ENCODE results near the gene FAM174C. TPM values are rescaled to one million over a fixed set of nuclear protein-coding genes. Genes with fewer than 3 reads are reported as not detected.
A peak's percentile ranks its signal among the peaks of the same experiment; 100 is the strongest.

Gene FAM174C
- total and polyA plus RNA-seq, 4 donors, result 21.9 to 68.8 (median 33.5) TPM

GRCh38 chr19:1263188-1263587, 12.1 kb upstream of the FAM174C start:
- H3K4me3 ChIP-seq (ENCODE audit: low read length in 2 of 2), result no peak overlapping the region
- DNase-seq (peak in 1 of 2 donors; percentile 56), ATAC-seq (ENCODE audit: low FRiP score) (no peak)
- H3K36me3 ChIP-seq (ENCODE audit: control insufficient read depth in 1 of 2, insufficient read depth in 2 of 2, low read length in 1 of 2), result no peaks in the 10 kb centered on the region
- H3K4me1 ChIP-seq (ENCODE audit: control insufficient read depth in 1 of 2, insufficient read depth in 2 of 2, low read length in 2 of 2), result peaks cover 0 to 2% of the 10 kb centered on the region in 2 donors
- peak overlapping the region in 1 of 2 donors; percentile 11 for H3K27ac ChIP-seq (ENCODE audit: low read depth in 1 of 2, low read length in 2 of 2)
- no peaks in the 10 kb centered on the region for H3K9me3 ChIP-seq (ENCODE audit: control insufficient read depth, low read length)
- 87 to 91% methylated on average over 5 of the region's 5 CpGs for WGBS, 2 donors
- no peaks in the 10 kb centered on the region for H3K27me3 ChIP-seq (ENCODE audit: control insufficient read depth in 1 of 2, insufficient read depth in 2 of 2, low read length in 1 of 2)
- intact Hi-C loops (cut with DNase I), result no loop called here

- Histone ChIP-seq H3K36me3 (ENCODE audit: control insufficient read depth in 1 of 2, insufficient read depth in 2 of 2, low read length in 1 of 2) (no peaks in the 10 kb centered on the region), H3K9me3 (ENCODE audit: control insufficient read depth, low read length) (no peaks in the 10 kb centered on the region), H3K27me3 (ENCODE audit: control insufficient read depth in 1 of 2, insufficient read depth in 2 of 2, low read length in 1 of 2) (no peaks in the 10 kb centered on the region), H3K27ac (ENCODE audit: low read depth in 1 of 2, low read length in 2 of 2) (peak overlapping the region in 1 of 2 donors; percentile 78), H3K4me3 (ENCODE audit: low read length in 2 of 2) (no peak overlapping the region), H3K4me1 (ENCODE audit: control insufficient read depth in 1 of 2, insufficient read depth in 2 of 2, low read length in 2 of 2) (peaks cover 0 to 2% of the 10 kb centered on the region in 2 donors)
- ATAC-seq (ENCODE audit: low FRiP score) (no peak), DNase-seq (peak; percentile 87 to 93)
- 63% methylated on average over 26 of the region's 26 CpGs for WGBS, 2 donors
- intact Hi-C loops (cut with DNase I), result no loop called here
These were observed 10.3 kb upstream of the FAM174C start for GRCh38 chr19:1264801-1265614.

- 1 to 3% methylated on average over 27 to 28 of the region's 28 CpGs for WGBS, 2 donors
- ATAC-seq (ENCODE audit: low FRiP score), result peak; percentile 11
- no peak overlapping the region for H3K4me3 ChIP-seq (ENCODE audit: low read length in 2 of 2)
These were observed 9.7 kb upstream of the FAM174C start for GRCh38 chr19:1265615-1266128.

GRCh38 chr19:1266129-1266915, 9.0 kb upstream of the FAM174C start:
- DNase-seq, result peak; percentile 92 to 96

More at GRCh38 chr19:1265615-1266128, 9.7 kb upstream of the FAM174C start:
- peak overlapping the region in 1 of 2 donors; percentile 78 for H3K27ac ChIP-seq (ENCODE audit: low read depth in 1 of 2, low read length in 2 of 2)
- peak; percentile 91 to 94 for DNase-seq
- intact Hi-C loops (cut with DNase I), result loop anchor here in 1 of 2 donors (1.0 to 2.0 kb wide), 2 partner anchors 17 to 51 kb away; partner anchors contain the start of gene MIDN
- H3K9me3 ChIP-seq (ENCODE audit: control insufficient read depth, low read length), result no peaks in the 10 kb centered on the region
- no peaks in the 10 kb centered on the region for H3K36me3 ChIP-seq (ENCODE audit: control insufficient read depth in 1 of 2, insufficient read depth in 2 of 2, low read length in 1 of 2)
- no peaks in the 10 kb centered on the region for H3K4me1 ChIP-seq (ENCODE audit: control insufficient read depth in 1 of 2, insufficient read depth in 2 of 2, low read length in 2 of 2)
- no peaks in the 10 kb centered on the region for H3K27me3 ChIP-seq (ENCODE audit: control insufficient read depth in 1 of 2, insufficient read depth in 2 of 2, low read length in 1 of 2)

GRCh38 chr19:1266916-1267476, 8.3 kb upstream of the FAM174C start:
- peak; percentile 82 to 95 for DNase-seq
- ATAC-seq (ENCODE audit: low FRiP score), result peak; percentile 47
- Histone ChIP-seq H3K36me3 (ENCODE audit: control insufficient read depth in 1 of 2, insufficient read depth in 2 of 2, low read length in 1 of 2) (no peaks in the 10 kb centered on the region), H3K4me3 (ENCODE audit: low read length in 2 of 2) (peak overlapping the region in 1 of 2 donors; percentile 7), H3K9me3 (ENCODE audit: control insufficient read depth, low read length) (no peaks in the 10 kb centered on the region), H3K4me1 (ENCODE audit: control insufficient read depth in 1 of 2, insufficient read depth in 2 of 2, low read length in 2 of 2) (no peaks in the 10 kb centered on the region), H3K27ac (ENCODE audit: low read depth in 1 of 2, low read length in 2 of 2) (peak overlapping the region in 1 of 2 donors; percentile 55), H3K27me3 (ENCODE audit: control insufficient read depth in 1 of 2, insufficient read depth in 2 of 2, low read length in 1 of 2) (no peaks in the 10 kb centered on the region)
- 1% methylated on average over 50 to 59 of the region's 59 CpGs for WGBS, 2 donors
- intact Hi-C loops (cut with DNase I), result loop anchor here (1.0 to 2.0 kb wide), 3 partner anchors 19 to 52 kb away; partner anchors contain the start of gene MIDN (in 1 of the 2)

More at GRCh38 chr19:1266129-1266915, 9.0 kb upstream of the FAM174C start:
- H3K4me3 ChIP-seq (ENCODE audit: low read length in 2 of 2), result peak overlapping the region in 1 of 2 donors; percentile 7
- intact Hi-C loops (cut with DNase I), result loop anchor here in 1 of 2 donors (1.0 to 2.0 kb wide), 2 partner anchors 18 to 52 kb away; partner anchors contain the start of gene MIDN
- ATAC-seq (ENCODE audit: low FRiP score), result peak; percentile 72
- 1% methylated on average over 67 to 84 of the region's 84 CpGs for WGBS, 2 donors
- peak overlapping the region in 1 of 2 donors; percentile 72 for H3K27ac ChIP-seq (ENCODE audit: low read depth in 1 of 2, low read length in 2 of 2)
- H3K9me3 ChIP-seq (ENCODE audit: control insufficient read depth, low read length), result no peaks in the 10 kb centered on the region
- H3K27me3 ChIP-seq (ENCODE audit: control insufficient read depth in 1 of 2, insufficient read depth in 2 of 2, low read length in 1 of 2), result no peaks in the 10 kb centered on the region
- H3K36me3 ChIP-seq (ENCODE audit: control insufficient read depth in 1 of 2, insufficient read depth in 2 of 2, low read length in 1 of 2), result no peaks in the 10 kb centered on the region
- no peaks in the 10 kb centered on the region for H3K4me1 ChIP-seq (ENCODE audit: control insufficient read depth in 1 of 2, insufficient read depth in 2 of 2, low read length in 2 of 2)

- Histone ChIP-seq H3K4me3 (ENCODE audit: low read length in 2 of 2) (no peak overlapping the region), H3K9me3 (ENCODE audit: control insufficient read depth, low read length) (no peaks in the 10 kb centered on the region), H3K27me3 (ENCODE audit: control insufficient read depth in 1 of 2, insufficient read depth in 2 of 2, low read length in 1 of 2) (no peaks in the 10 kb centered on the region), H3K27ac (ENCODE audit: low read depth in 1 of 2, low read length in 2 of 2) (no peak overlapping the region), H3K4me1 (ENCODE audit: control insufficient read depth in 1 of 2, insufficient read depth in 2 of 2, low read length in 2 of 2) (no peaks in the 10 kb centered on the region), H3K36me3 (ENCODE audit: control insufficient read depth in 1 of 2, insufficient read depth in 2 of 2, low read length in 1 of 2) (no peaks in the 10 kb centered on the region)
- WGBS, 2 donors, result 31% methylated on average over 34 to 35 of the region's 35 CpGs
- ATAC-seq (ENCODE audit: low FRiP score) (no peak), DNase-seq (peak in 1 of 2 donors; percentile 66)
- intact Hi-C loops (cut with DNase I), result loop anchor here (1.0 to 2.0 kb wide), 2 partner anchors 23 to 53 kb away; no protein-coding TSS in a partner anchor
These were observed 7.7 kb upstream of the FAM174C start for GRCh38 chr19:1267477-1268225.

- Histone ChIP-seq H3K27ac (ENCODE audit: low read depth in 1 of 2, low read length in 2 of 2) (peak overlapping the region in 1 of 2 donors; percentile 66), H3K4me1 (ENCODE audit: control insufficient read depth in 1 of 2, insufficient read depth in 2 of 2, low read length in 2 of 2) (no peaks in the 10 kb centered on the region), H3K4me3 (ENCODE audit: low read length in 2 of 2) (no peak overlapping the region), H3K36me3 (ENCODE audit: control insufficient read depth in 1 of 2, insufficient read depth in 2 of 2, low read length in 1 of 2) (peaks cover 0 to 2% of the 10 kb centered on the region in 2 donors), H3K27me3 (ENCODE audit: control insufficient read depth in 1 of 2, insufficient read depth in 2 of 2, low read length in 1 of 2) (no peaks in the 10 kb centered on the region), H3K9me3 (ENCODE audit: control insufficient read depth, low read length) (no peaks in the 10 kb centered on the region)
- intact Hi-C loops (cut with DNase I), result loop anchor here in 1 of 2 donors (1.0 kb wide), 1 partner anchor 19 kb away; no protein-coding TSS in a partner anchor
- WGBS, 2 donors, result 49 to 51% methylated on average over 40 of the region's 40 CpGs
- DNase-seq (no peak), ATAC-seq (ENCODE audit: low FRiP score) (no peak)
These were observed 6.9 kb upstream of the FAM174C start for GRCh38 chr19:1268226-1269064.
